Vagina (tissue), 2 donors: ENCODE results near the gene ARHGAP8.

Experiments used
- CTCF ChIP-seq, 3 experiments: fragments of 450-650 bp in 2 of 3; fragments of 200-600 bp in 1 of 3; sonication (generic) in 1 of 3; IDR thresholded peaks; one replicate each; pipeline ENCODE4 v1.5.1; 2017 to 2019; ENCODE audit warnings: antibody characterized with exemption in 3 of 3, mild to moderate bottlenecking in 2 of 3, moderate library complexity in 2 of 3
- POLR2A ChIP-seq, 2 donors: fragments of 450-650 bp; IDR thresholded peaks; one replicate each; pipeline ENCODE4 v1.6.1; 2017; ENCODE audit warnings: antibody characterized with exemption in 2 of 2, mild to moderate bottlenecking in 2 of 2, moderate library complexity in 2 of 2

- TF ChIP-seq POLR2A (IDR thresholded peaks at IDR 0.05) = no peak
- no peak for TF ChIP-seq CTCF (IDR thresholded peaks at IDR 0.05)
Observed at GRCh38 chr22:44895296-44896055, 143.1 kb downstream of the ARHGAP8 start.
